ENCODE data around the gene KLHDC3.

Gene KLHDC3

DNA sequence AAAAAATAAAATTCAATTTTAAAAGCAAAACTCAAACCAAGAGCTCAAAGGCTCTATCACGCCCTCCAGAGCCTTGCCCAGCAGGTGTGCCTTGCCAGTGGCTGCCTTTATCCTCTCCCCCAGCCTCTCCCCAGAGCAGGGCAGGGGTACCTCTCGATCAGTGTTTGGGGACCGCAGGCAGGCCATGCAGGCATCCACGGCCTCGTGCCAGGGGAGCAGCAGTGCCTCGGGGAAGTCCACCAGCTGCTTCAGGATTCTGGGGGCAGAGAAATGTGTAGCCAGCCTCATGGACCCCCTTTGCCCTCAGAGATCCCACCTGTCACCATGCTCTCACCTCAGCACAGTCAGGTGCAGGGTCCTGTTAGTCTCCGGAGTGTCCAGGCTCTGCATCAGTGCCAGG is 33.9 kb downstream of the KLHDC3 start:
- TF ChIP-seq POLR2A (IDR thresholded peaks at IDR 0.05; ENCODE audit: low read depth, low read length) = no peak
- no peak for DNase-seq (ENCODE audit: insufficient read length, low spot score)
- no peak for FAIRE-seq

DNA sequence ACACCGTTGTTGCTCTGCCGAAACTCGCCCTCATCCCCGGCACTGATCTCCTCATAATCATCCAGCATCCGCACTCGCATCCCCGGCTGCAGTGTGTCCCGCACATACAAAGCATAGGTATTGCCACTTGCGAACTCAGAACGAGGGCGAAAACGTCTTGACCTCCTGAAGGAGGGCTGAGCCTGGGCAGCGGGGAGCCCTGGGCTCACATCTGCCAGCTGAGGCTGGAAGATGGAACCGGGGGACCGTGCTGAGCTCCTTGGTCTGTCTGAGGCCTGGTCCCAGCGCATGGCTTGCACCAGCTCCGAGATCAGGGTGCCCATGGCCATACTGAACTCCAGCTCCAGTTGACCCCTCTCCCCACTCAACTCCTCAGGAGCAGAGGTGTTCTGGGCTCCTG is 36.9 kb downstream of the KLHDC3 start:
- TF ChIP-seq POLR2A (IDR thresholded peaks at IDR 0.05; ENCODE audit: low read depth, low read length) = no peak
- FAIRE-seq (no peak), DNase-seq (ENCODE audit: insufficient read length, low spot score) (no peak)

DNA sequence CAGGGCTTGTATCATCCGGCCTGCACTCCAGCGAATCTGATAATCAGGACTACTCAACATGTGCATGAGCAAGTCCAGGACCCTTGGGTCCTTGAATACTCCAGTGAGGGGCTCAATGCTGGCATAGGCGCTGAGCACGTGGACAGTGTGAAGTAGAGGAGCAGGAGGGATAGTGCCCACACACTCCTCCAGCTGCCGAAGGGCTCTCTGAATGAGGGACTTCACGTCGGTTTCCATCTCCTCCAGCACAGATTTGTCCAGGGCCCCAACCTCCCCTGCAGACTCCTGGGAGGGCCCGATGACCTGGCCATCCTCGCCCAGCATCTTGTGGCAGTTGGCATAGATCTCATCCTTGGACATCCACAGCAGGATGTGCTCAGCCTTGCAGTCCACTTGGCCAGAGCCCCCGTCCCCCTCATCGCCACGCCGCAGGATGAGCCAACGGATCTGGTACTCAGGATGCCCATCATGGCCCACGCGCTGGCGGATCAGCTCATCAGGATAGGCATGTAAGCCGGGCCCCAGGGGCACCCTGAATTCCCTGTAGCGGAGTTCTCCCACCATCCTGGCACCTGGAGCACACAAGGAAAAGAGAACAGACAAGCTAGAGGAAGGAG is 38.3 kb downstream of the KLHDC3 start:
- FAIRE-seq = no peak
- no peak for TF ChIP-seq POLR2A (IDR thresholded peaks at IDR 0.05; ENCODE audit: low read depth, low read length)
- DNase-seq (ENCODE audit: insufficient read length, low spot score) = no peak

DNA sequence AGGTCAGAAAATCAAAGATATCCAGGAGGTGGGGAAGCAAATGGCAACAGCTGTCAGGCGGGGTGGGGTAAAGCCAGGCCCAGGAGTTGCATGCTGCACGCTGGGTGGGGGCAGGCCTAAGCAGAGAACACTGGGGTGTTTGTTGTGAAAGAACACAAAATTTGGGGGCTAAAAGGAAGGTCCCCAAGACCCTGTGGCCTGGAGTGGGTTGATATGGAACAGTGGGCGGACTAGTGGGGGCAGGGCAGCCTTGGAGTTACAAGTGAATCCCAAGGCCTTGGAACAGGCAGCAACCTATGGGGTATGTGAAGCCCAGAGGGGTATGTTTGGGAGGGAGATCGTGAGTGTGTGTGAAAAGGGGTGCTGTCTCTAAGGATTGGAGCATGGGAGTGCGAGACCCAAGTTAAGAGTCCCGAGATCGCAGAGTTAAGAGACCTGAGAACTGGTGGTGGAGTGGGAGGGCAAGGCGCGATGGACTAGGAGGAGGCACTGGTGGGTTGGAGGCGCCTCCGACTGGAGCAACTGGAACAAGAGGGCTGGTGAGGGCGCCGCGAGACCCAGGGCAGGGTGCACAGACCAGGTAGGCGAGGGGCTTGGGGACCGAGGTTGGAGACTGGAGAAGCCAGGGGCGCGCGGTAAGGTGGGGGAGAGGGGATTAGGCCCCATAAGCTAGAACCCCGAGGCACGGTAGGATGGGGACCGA is 38.9 kb downstream of the KLHDC3 start:
- no peak for FAIRE-seq
- TF ChIP-seq POLR2A (IDR thresholded peaks at IDR 0.05; ENCODE audit: low read depth, low read length) = no peak
- DNase-seq (ENCODE audit: insufficient read length, low spot score) = no peak

DNA sequence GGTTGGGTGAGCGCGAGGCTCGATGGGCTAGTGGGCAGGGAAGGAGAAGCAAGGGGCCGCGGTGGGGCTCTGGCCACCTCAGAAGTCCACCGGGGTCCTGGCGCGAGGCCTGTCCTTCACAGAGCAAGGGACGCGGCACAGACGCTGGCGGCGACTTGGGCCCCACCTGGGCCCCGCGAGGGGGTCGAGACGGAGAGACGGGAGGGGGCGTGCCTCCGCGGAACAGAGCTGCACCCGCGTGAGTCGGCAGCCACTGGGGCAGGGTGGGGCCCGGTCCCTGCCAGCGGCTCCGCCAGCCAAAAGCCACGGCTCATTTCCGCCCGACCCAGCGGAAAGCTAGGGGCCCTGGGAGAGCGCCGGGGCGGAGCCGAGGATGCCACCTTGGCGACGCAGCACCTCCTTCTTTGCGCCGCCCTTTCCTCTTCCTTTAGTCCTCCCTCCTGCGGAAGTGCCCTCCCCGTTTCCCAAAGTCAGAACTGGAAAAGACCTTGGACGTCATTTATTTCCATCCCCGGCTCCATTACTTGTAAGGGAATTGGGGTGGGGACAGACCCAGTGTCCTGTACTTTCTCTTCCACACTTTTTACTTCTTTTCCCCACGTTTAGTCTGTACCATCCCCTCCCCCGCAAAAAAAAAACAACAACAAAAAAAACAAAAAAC is 39.6 kb downstream of the KLHDC3 start, which contains the start of gene CUL7:
Gene CUL7 (minus strand): TSS at position 307 of the 661 bp plus-strand sequence. CDS start 1,063 bp downstream, outside the sequence.
- peak; percentile 72 for TF ChIP-seq POLR2A (IDR thresholded peaks at IDR 0.05; ENCODE audit: low read depth, low read length)
- peak; percentile 78 for FAIRE-seq
- peak; percentile 97 for DNase-seq (ENCODE audit: insufficient read length, low spot score)

DNA sequence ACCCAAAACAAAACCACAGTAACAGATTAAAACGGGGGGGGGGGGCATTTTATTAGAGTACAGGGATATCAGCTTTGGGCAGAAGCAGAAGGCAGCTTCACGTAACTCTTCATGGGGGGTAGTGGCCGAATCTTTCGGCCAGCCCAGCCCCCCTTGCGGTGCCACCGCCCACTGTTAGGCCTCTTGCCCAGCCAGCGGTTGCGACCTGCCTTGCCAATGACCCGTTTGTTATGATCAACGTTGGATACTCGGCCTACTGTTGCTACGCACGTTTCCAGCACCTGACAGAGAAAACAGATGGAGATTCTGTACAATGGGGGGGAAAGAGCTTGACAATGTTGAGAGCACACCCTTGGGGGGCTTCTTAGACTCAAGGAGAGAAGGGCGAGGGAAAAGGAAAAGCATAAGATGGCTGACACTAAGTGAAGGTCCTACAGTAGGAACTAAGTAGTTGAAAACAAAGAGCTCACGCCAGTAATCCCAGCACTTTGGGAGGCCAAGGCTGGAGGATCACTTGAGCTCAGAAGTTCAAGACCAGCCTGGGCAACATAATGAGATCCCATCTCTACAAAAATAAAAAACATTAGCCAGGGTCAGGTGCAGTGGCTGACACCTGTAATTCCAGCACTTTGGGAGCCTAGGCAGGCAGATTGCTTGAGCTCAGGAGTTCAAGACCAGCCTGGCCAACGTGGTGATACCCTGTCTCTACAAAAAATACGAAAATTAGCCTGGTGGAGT is 40.3 kb downstream of the KLHDC3 start:
- FAIRE-seq (no peak), DNase-seq (ENCODE audit: insufficient read length, low spot score) (no peak)
- no peak for TF ChIP-seq POLR2A (IDR thresholded peaks at IDR 0.05; ENCODE audit: low read depth, low read length)

DNA sequence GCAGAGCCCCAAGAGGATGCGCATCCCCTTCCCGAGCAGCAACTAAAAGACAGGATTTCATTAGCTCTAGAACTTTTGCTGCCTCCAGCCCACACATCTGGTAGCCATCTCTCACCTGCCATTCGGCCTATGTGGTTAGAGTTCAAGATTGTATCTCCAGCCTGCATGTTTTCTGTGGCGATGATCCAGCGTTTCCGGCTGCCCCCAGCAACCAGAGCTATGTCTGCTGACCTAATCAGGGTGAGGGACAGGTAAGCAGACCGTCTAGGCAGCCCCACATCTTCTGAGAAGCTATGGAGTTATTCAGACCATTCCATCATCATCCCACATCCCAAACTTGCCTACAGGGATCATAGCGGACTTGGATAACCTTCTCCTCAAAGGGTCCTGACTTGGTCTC is 41.9 kb downstream of the KLHDC3 start:
- no peak for FAIRE-seq
- DNase-seq (ENCODE audit: insufficient read length, low spot score) = no peak
- no peak for TF ChIP-seq POLR2A (IDR thresholded peaks at IDR 0.05; ENCODE audit: low read depth, low read length)

DNA sequence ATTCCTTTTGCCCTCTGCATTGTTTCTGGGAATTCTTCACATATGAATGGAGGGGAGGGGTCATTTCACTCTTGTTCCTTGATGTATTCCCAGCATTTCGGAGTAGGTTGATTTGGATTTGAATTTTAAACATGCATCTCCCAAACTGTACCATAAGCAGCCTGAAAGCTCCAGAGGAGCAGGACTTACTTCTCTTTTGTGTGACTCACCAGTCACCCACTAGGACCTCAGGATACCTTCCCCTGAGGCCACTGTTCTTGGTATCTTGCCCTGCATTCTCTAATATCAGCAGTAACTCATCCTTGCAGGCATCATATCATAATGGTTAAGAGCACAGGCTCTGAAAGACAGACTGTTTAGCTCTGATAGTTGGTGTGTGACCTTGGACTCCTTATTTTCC is 44.5 kb downstream of the KLHDC3 start:
- FAIRE-seq = no peak
- TF ChIP-seq POLR2A (IDR thresholded peaks at IDR 0.05; ENCODE audit: low read depth, low read length) = no peak
- no peak for DNase-seq (ENCODE audit: insufficient read length, low spot score)

DNA sequence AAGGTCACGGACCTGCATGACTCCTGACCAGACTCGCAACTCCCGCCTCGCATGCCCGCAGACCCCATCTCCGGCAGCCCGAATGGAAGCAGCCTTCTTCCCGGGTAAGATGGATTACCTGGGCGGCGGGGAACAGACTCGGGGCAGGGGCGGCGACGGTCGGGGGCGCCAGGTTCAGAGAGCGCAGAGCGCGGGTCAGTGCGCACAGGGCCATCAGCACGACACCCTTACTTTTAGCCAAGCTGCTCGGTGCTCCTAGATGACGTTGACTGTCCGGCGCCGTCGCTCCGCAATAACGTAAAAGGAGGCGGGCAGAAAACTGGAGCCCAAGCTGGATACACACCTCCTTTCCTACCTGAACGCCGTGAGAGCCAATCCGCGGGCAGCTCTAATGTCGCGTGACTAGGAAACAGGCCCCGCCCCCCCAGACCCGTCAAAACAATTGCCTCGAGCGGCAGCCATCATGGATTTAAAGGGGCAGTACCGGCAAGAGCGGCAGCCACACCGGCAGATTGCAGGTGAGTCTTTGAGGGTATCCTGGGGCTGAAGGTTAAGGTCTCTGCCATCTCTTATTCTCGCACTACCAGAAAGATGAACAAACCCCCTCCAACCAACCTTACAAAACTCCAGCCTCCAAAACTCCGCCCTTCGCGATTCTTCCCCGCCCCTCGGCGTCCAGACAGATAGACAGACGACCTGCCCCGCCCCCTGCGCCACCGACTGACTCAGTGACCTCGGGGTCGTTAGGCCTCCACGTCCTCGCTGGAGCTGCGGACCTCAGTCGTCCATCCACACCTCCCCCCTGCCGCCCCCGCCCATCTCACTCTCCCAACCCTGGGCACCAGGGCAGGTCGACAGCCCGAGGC is 45.4 kb downstream of the KLHDC3 start, which contains the start of the genes KLC4 and MRPL2:
Gene KLC4 (plus strand): TSS at position 464 of the 866 bp plus-strand sequence. CDS start 1,705 bp downstream, outside the sequence.
Gene MRPL2 (minus strand): TSS at position 267 of the 866 bp plus-strand sequence. CDS start 53 bp downstream, at position 214.
- FAIRE-seq (peak; percentile 50), DNase-seq (ENCODE audit: insufficient read length, low spot score) (peak; percentile 98)
- TF ChIP-seq POLR2A (IDR thresholded peaks at IDR 0.05; ENCODE audit: low read depth, low read length) = peak; percentile 86

DNA sequence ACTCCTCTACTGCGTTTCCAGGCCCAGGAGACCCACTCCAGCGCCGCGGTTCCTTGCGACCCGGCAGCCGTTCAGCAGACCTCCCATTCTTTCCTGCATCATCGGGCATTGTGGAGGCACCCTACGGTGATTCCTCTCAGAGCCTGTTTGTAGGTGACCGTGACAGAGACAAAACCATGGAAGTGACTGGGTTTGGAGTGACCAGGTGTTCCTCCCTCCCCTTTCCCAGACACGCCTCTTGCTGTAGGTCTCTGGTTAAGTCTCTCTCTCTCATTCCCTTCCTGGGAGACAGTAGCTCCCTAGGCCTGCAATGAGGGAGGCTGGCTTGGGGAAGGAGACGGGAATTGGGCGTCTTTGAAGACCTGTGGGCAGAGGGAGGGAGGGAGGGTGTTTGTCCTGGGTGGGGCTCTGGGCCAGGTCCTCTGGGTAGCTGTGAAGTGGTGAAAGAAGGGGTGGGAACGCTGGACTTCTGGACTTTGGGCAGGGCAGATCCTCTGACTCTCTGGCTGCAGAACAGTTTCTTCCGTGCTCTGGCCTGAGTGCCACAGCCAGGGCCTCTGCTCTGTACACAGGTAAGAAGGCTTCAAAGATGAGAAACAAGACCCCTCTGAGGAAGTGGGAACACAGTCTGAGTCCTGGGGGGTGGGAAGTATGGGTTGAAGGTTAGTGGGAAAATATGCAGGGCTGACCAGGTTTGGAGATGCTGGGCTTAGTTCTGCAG is 46.1 kb downstream of the KLHDC3 start:
- DNase-seq (ENCODE audit: insufficient read length, low spot score) = peak; percentile 36
- TF ChIP-seq POLR2A (IDR thresholded peaks at IDR 0.05; ENCODE audit: low read depth, low read length) = no peak; the same call in 1 of the 2 replicates
- no peak for FAIRE-seq

DNA sequence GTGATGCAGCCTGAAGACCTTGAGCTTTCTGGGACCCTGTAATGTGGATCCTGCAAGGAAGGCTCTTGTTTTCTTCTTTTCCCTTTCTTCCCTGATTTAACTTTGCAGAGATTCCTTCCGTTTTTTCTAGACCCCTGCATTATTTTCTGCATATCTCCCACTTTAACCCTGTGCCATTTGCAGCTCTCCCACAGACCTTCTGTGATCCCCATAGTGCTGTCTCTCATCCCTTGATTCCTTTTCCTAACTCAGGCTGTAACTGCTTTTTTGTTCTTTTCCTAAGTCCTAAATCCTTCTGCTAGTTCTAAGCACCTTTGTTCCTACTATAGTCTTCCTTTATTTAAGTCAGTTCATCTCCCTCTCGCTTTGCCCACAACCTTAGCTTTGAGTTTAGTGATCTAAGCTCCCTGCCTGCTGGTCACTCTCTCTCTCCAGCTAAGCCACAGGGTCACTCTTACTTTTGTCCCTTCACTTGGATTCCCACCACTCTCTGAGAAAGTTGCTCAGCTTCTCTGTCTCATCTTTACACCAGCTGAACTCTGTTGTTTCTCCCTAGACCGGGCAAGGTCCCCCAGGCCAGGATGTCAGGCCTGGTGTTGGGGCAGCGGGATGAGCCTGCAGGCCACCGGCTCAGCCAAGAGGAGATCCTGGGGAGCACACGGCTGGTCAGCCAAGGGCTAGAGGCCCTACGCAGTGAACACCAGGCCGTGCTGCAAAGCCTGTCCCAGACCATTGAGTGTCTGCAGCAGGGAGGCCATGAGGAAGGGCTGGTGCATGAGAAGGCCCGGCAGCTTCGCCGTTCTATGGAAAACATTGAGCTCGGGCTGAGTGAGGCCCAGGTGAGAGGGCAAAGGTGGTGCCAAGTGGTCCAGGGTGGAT is 46.9 kb downstream of the KLHDC3 start:
- no peak for TF ChIP-seq POLR2A (IDR thresholded peaks at IDR 0.05; ENCODE audit: low read depth, low read length)
- DNase-seq (ENCODE audit: insufficient read length, low spot score) (no peak), FAIRE-seq (no peak)

Data from H54 (cell line).